PC-9 (cell line): Measurements from ENCODE around the gene MED26. TPM values are rescaled to one million over a fixed set of nuclear protein-coding genes. Genes with fewer than 3 reads are reported as not detected.

Source experiments
- BruUV-seq: library from RNA; stranded (reverse); fragments of 400-500 nt; replicated peaks from 2 replicates; lab custom pipeline; 2021; lab: Mats Ljungman, UMichigan
- CTCF ChIA-PET: fragments of 300-600 bp; sonication (Branson Sonifier 250); formaldehyde crosslinking; loops from one replicate; lab custom pipeline; 2022; ENCODE audit warnings: antibody characterized with exemption; lab: Charles Lee
- POLR2A ChIA-PET: fragments of 300-600 bp; sonication (Branson Sonifier 250); formaldehyde crosslinking; loops from one replicate; lab custom pipeline; 2022; ENCODE audit warnings: antibody characterized with exemption; ENCODE audit not compliant: unreplicated experiment; lab: Charles Lee
- DNase-seq, 2 experiments: peaks; one replicate each; pipeline versions ENCODE4 v3.0.0 to v3.0.0-alpha.2; 2015 to 2022; ENCODE audit warnings: mixed read lengths in 1 of 2
- H2AFZ ChIP-seq: fragments of 200-600 bp; sonication (generic); 2 replicates; pipeline ENCODE4 v1.8.1; 2017; ENCODE audit warnings: antibody characterized with exemption
- H3F3A ChIP-seq: fragments of 200-600 bp; sonication (generic); 2 replicates; pipeline ENCODE4 v1.8.1; 2017; ENCODE audit warnings: antibody characterized with exemption, mild to moderate bottlenecking, low read depth; ENCODE audit not compliant: insufficient read depth
- H3K27ac ChIP-seq: fragments of 200-600 bp; sonication (generic); 2 replicates; pipeline ENCODE4 v1.6.1; 2016; ENCODE audit warnings: mixed run types
- H3K27me3 ChIP-seq: fragments of 200-600 bp; sonication (generic); 2 replicates; pipeline ENCODE4 v1.6.1; 2016; ENCODE audit warnings: low read depth, mixed run types; ENCODE audit not compliant: insufficient read depth
- H3K36me3 ChIP-seq: fragments of 200-600 bp; sonication (generic); 2 replicates; pipeline ENCODE4 v1.6.1; 2016; ENCODE audit warnings: low read depth, mixed run types
- H3K4me1 ChIP-seq: fragments of 200-600 bp; sonication (generic); replicated peaks from 2 replicates; pipeline ENCODE4 v1.6.1; 2016; ENCODE audit warnings: mixed run types; ENCODE audit not compliant: insufficient read depth
- H3K4me2 ChIP-seq: fragments of 200-600 bp; sonication (generic); 2 replicates; pipeline ENCODE4 v1.6.1; 2017; ENCODE audit warnings: mixed run types
- H3K4me3 ChIP-seq: fragments of 200-600 bp; sonication (generic); 2 replicates; pipeline ENCODE4 v1.6.1; 2016; ENCODE audit warnings: mixed run types
- H3K79me2 ChIP-seq: fragments of 200-600 bp; sonication (generic); 2 replicates; pipeline ENCODE4 v1.6.1; 2017; ENCODE audit warnings: low read depth, mixed run types
- H3K9me2 ChIP-seq: fragments of 200-600 bp; sonication (generic); 2 replicates; pipeline ENCODE4 v1.8.1; 2017; ENCODE audit warnings: mild to moderate bottlenecking; ENCODE audit not compliant: insufficient read depth
- H3K9me3 ChIP-seq: fragments of 200-600 bp; sonication (generic); 2 replicates; pipeline ENCODE4 v1.8.1; 2016; ENCODE audit warnings: low read depth; ENCODE audit not compliant: insufficient read depth
- H4K20me1 ChIP-seq: fragments of 200-600 bp; sonication (generic); 2 replicates; pipeline ENCODE4 v1.8.1; 2017; ENCODE audit not compliant: insufficient read depth
- EZH2 ChIP-seq: fragments of 200-600 bp; sonication (generic); IDR thresholded peaks from 2 replicates; pipeline ENCODE4 v1.8.0; 2017; ENCODE audit warnings: antibody characterized with exemption, low read depth
- intact Hi-C: fragments of 100-400 bp; cut with micrococcal nuclease; formaldehyde crosslinking; loops from one replicate; pipeline ENCODE4 v1.10.0; 2022; ENCODE audit not compliant: unreplicated experiment
- total RNA-seq: library from RNA; stranded (reverse); gene quantifications from 2 replicates; pipeline ENCODE4 v1.2.3, GENCODE V29; 2021
- TF ChIP-seq, protein P1 (sequence below): fragments of 200-600 bp; sonication (generic); conservative IDR thresholded peaks from 2 replicates; pipeline ENCODE4 v1.6.1; 2017; ENCODE audit warnings: mixed run types, antibody characterized with exemption, mild to moderate bottlenecking, moderate library complexity

Gene MED26
- total RNA-seq, 1 experiment from 2014 or later = 11.9 TPM

DNA sequence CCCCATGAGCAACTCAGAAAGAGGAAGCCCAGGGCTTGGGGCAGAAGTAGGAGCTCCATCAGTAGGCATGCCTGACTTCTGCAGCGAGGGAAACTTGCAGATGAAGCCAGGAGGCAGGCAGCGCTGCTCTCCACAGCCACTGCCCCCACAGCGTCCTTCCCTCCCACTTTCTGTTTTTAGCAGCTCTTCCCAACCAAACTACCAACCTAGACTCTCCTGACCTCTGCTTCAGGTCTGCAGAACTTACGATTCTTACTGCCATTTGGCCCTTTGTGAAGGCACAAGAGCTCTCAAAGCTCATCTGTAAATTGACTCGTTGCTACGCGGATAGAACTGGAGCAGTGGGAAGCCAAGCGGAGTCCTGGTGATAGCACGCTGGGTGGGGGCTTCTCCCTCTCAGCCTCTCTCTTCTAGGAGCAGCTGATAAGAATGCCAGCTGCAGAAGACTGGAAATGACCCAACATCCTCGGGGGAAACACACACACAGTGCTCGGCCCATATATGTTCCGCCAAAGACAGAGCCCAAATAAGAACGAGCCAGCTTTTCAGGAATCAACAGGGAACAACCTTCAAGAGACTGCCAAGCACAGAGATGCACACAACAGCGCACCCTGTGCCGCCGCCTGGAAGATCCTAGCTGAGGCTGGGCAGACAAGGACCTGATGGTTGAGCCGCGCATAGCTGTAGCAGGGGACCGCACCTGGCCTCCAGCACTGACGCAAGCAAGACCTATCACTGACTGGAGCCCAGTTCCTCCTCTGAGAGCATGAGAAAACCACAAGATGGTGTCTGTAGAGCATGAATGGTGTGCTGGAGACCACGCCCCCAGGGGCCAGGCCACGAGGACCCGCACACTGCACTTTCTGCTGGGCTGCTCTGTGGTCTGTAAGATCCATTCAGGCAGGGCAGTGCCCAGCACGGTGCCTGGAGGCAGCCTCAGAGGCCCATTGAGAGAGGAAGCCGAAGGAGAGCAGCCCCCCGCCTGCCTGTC lies 39.9 kb downstream of the MED26 start:
- Histone ChIP-seq H3K79me2 (peaks cover 96% of the 10 kb centered on the region), H2AFZ (no peak overlapping the region), H3F3A (peaks cover 11% of the 10 kb centered on the region; the same call in 1 of the 2 replicates), H4K20me1 (peaks cover 90% of the 10 kb centered on the region), H3K9me3 (no peaks in the 10 kb centered on the region; the same call in 1 of the 2 replicates), H3K36me3 (no peaks in the 10 kb centered on the region), H3K4me3 (no peak overlapping the region), H3K9me2 (no peaks in the 10 kb centered on the region), H3K4me1 (peaks cover 22% of the 10 kb centered on the region), H3K27ac (no peak overlapping the region), H3K4me2 (no peak overlapping the region), H3K27me3 (no peaks in the 10 kb centered on the region)
- TF ChIP-seq, protein P1, sequence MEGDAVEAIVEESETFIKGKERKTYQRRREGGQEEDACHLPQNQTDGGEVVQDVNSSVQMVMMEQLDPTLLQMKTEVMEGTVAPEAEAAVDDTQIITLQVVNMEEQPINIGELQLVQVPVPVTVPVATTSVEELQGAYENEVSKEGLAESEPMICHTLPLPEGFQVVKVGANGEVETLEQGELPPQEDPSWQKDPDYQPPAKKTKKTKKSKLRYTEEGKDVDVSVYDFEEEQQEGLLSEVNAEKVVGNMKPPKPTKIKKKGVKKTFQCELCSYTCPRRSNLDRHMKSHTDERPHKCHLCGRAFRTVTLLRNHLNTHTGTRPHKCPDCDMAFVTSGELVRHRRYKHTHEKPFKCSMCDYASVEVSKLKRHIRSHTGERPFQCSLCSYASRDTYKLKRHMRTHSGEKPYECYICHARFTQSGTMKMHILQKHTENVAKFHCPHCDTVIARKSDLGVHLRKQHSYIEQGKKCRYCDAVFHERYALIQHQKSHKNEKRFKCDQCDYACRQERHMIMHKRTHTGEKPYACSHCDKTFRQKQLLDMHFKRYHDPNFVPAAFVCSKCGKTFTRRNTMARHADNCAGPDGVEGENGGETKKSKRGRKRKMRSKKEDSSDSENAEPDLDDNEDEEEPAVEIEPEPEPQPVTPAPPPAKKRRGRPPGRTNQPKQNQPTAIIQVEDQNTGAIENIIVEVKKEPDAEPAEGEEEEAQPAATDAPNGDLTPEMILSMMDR = no peak
- TF ChIP-seq EZH2 = no peak
- no peak for DNase-seq
- ChIA-PET POLR2A (interaction anchor here (0.5 kb wide), 1 partner anchor 140 kb away, joined by 3 read pairs; no protein-coding TSS in a partner anchor), CTCF (no interaction called here)
- BruUV-seq = no TSS peak
- intact Hi-C loops = no loop called here

DNA sequence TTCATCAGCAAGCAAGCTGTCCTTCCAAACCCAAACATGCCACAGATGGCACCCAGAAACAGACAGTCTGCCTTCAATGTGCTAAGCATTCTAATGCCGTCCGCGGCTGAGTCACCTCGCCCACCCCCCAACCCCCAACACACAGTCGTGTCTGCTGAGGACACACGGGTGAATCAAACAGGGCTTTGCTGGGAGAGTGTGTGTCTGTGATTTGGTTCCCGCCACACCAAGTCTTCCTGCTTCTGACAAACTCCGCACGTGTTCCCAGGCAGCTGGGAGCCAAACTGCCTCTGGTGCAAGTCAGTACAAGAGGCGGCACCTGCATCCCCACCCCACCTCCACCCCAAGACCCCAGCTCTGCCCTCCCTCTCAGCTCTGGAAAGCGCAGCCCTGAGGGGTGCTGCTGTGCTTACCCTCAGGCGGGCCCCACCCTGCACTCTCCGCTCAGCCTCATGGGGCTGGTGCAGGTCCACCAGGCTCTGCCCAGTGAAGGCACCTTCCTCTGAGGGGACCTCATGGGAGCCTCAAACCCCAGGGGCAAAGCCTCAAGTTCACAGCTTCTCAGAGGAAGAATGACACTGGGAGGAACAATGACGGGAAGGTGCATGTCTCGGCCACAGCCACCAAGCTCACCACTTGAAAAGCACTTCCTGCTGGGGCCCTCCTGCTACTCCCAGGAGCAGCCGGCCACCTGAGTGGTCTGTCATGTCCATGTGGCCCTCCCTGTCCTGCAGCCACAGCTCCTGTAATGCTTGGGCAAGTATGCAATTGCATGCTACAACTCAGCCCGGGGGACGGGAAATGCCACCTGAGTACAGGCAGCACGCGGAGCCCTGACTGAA lies 40.8 kb downstream of the MED26 start:
- Histone ChIP-seq H3K27me3 (no peaks in the 10 kb centered on the region), H3K9me2 (no peaks in the 10 kb centered on the region), H3K4me3 (no peak overlapping the region), H3K9me3 (no peaks in the 10 kb centered on the region; the same call in 1 of the 2 replicates), H2AFZ (no peak overlapping the region), H3K4me1 (peaks cover 22% of the 10 kb centered on the region), H3K27ac (no peak overlapping the region), H3K79me2 (peaks cover 96% of the 10 kb centered on the region), H3K4me2 (no peak overlapping the region), H3K36me3 (no peaks in the 10 kb centered on the region), H3F3A (peaks cover 11% of the 10 kb centered on the region; the same call in 1 of the 2 replicates), H4K20me1 (peaks cover 90% of the 10 kb centered on the region)
- TF ChIP-seq EZH2 = no peak
- TF ChIP-seq, protein P1 = no peak
- no peak for DNase-seq
- BruUV-seq = no TSS peak
- intact Hi-C loops = no loop called here
- ChIA-PET POLR2A (interaction anchor here (0.5 kb wide), 1 partner anchor 139 kb away, joined by 3 read pairs; no protein-coding TSS in a partner anchor), CTCF (no interaction called here)

DNA sequence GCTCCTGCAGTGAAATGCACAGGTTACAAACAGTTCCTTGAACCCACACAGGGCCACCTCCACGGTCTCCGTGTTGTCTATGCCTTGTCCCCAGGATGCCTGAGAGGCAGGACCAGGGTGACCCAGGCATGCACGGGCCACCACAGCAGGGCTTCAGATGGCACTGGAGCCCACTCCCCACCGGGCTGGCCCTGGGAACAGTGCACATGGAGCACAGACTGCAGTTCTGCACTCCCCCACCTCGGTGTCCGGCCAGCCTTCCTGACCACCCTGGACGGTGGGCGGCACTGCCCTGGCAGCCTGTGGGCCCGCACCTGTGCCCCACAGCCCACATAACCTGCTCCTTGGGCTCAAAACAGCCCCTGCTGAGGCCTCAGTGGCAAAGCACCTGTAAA lies 41.5 kb downstream of the MED26 start:
- no peak for DNase-seq
- H3K27ac ChIP-seq = peak overlapping the region; percentile 16; the same call in 1 of the 2 replicates
- TF ChIP-seq, protein P1 = no peak
- TF ChIP-seq EZH2 = no peak
- H4K20me1 ChIP-seq = peaks cover 90% of the 10 kb centered on the region
- no TSS peak for BruUV-seq
- no peak overlapping the region for H3K4me2 ChIP-seq
- H3K79me2 ChIP-seq = peaks cover 96% of the 10 kb centered on the region
- H3F3A ChIP-seq = peaks cover 11% of the 10 kb centered on the region; the same call in 1 of the 2 replicates
- H3K27me3 ChIP-seq = no peaks in the 10 kb centered on the region
- no peak overlapping the region for H2AFZ ChIP-seq
- H3K4me3 ChIP-seq = no peak overlapping the region
- POLR2A ChIA-PET = no interaction called here
- peaks cover 22% of the 10 kb centered on the region for H3K4me1 ChIP-seq
- intact Hi-C loops = no loop called here
- H3K9me3 ChIP-seq = no peaks in the 10 kb centered on the region; the same call in 1 of the 2 replicates
- no peaks in the 10 kb centered on the region for H3K36me3 ChIP-seq
- H3K9me2 ChIP-seq = no peaks in the 10 kb centered on the region
- CTCF ChIA-PET = no interaction called here
